PFSK-1 (cell line): ENCODE data around the gene USF3.

Source experiments
- FOXP2 ChIP-seq: optimal IDR thresholded peaks from 2 replicates; pipeline ENCODE3; 2011; ENCODE audit warnings: borderline replicate concordance, control low read depth, inconsistent platforms; ENCODE audit not compliant: insufficient read depth; ENCODE audit errors: extremely low read length, extremely low read depth
- POLR2AphosphoS5 ChIP-seq: IDR thresholded peaks from 2 replicates; pipeline ENCODE4 v1.6.1; 2012; ENCODE audit warnings: low read depth, mild to moderate bottlenecking, control low read depth, low read length, moderate library complexity
- REST ChIP-seq, 2 experiments: IDR thresholded peaks; 2 replicates each; pipeline versions ENCODE4 v1.6.1 to v1.8.0; 2011 to 2012; ENCODE audit warnings: low read depth in 2 of 2, low read length in 2 of 2, control low read depth in 1 of 2, inconsistent platforms in 1 of 2, mild to moderate bottlenecking in 1 of 2, moderate library complexity in 1 of 2; ENCODE audit not compliant: insufficient read depth in 1 of 2
- SIN3A ChIP-seq: IDR thresholded peaks from 2 replicates; pipeline ENCODE4 v1.6.1; 2012; ENCODE audit warnings: mild to moderate bottlenecking, low read length, moderate library complexity, borderline replicate concordance; ENCODE audit not compliant: insufficient read depth
- TAF1 ChIP-seq: IDR thresholded peaks from 2 replicates; pipeline ENCODE4 v1.6.1; 2012; ENCODE audit warnings: low read length, control low read depth, borderline replicate concordance; ENCODE audit not compliant: insufficient read depth

The USF3 gene

GRCh38 chr3:113614402-113614801 is 82.0 kb downstream of the USF3 start:
- TF ChIP-seq FOXP2 (no peak), REST (IDR thresholded peaks at IDR 0.05; ENCODE audit: insufficient read depth in 1 of 2, low read depth in 2 of 2, low read length in 2 of 2) (no peak), SIN3A (no peak), POLR2AphosphoS5 (no peak), TAF1 (no peak)

GRCh38 chr3:113607219-113607596 is 89.2 kb downstream of the USF3 start:
- no peak for TF ChIP-seq SIN3A
- no peak for TF ChIP-seq POLR2AphosphoS5
- TF ChIP-seq REST (IDR thresholded peaks at IDR 0.05; ENCODE audit: insufficient read depth in 1 of 2, low read depth in 2 of 2, low read length in 2 of 2): no peak
- no peak for TF ChIP-seq FOXP2
- no peak for TF ChIP-seq TAF1

GRCh38 chr3:113606539-113607218 is 89.8 kb downstream of the USF3 start:
- TF ChIP-seq SIN3A (no peak), REST (IDR thresholded peaks at IDR 0.05; ENCODE audit: insufficient read depth in 1 of 2, low read depth in 2 of 2, low read length in 2 of 2) (no peak), TAF1 (no peak), FOXP2 (no peak), POLR2AphosphoS5 (no peak)

GRCh38 chr3:113602836-113603235 is 93.6 kb downstream of the USF3 start:
- TF ChIP-seq REST (IDR thresholded peaks at IDR 0.05; ENCODE audit: insufficient read depth in 1 of 2, low read depth in 2 of 2, low read length in 2 of 2) (no peak), FOXP2 (no peak), POLR2AphosphoS5 (no peak), TAF1 (no peak), SIN3A (no peak)

- TF ChIP-seq SIN3A (no peak), POLR2AphosphoS5 (no peak), FOXP2 (no peak), REST (IDR thresholded peaks at IDR 0.05; ENCODE audit: insufficient read depth in 1 of 2, low read depth in 2 of 2, low read length in 2 of 2) (no peak), TAF1 (no peak)
These were observed 94.2 kb downstream of the USF3 start for GRCh38 chr3:113602256-113602655.
